HCT116 (cell line): ENCODE data around the gene LAMB4.

Experiments used
- ATF3 ChIP-seq: IDR thresholded peaks from 2 replicates; pipeline ENCODE4 v1.6.1; 2012
- CEBPB ChIP-seq: IDR thresholded peaks from 2 replicates; pipeline ENCODE4 v1.6.1; 2012; ENCODE audit warnings: low read depth
- CTCF ChIP-seq, 3 experiments: fragments of 200-600 bp in 1 of 3; sonication (generic) in 1 of 3; IDR thresholded peaks in 2 of 3; conservative IDR thresholded peaks in 1 of 3; 2 replicates each; pipeline ENCODE4 v1.5.1; 2012 to 2017; ENCODE audit warnings: low read depth in 2 of 3, low read length in 2 of 3, antibody characterized with exemption in 1 of 3, borderline replicate concordance in 1 of 3, control low read depth in 1 of 3, mild to moderate bottlenecking in 1 of 3, mixed read lengths in 1 of 3, mixed run types in 1 of 3, moderate library complexity in 1 of 3; ENCODE audit not compliant: insufficient read depth in 1 of 3
- EGR1 ChIP-seq: IDR thresholded peaks from 2 replicates; pipeline ENCODE4 v1.6.1; 2012; ENCODE audit warnings: low read depth
- EZH2 ChIP-seq: fragments of 200-600 bp; sonication (generic); IDR thresholded peaks from 2 replicates; pipeline ENCODE4 v1.6.1; 2017; ENCODE audit warnings: antibody characterized with exemption, mixed run types
- JUND ChIP-seq: IDR thresholded peaks from 2 replicates; pipeline ENCODE4 v1.6.1; 2012
- MAX ChIP-seq: IDR thresholded peaks from 2 replicates; pipeline ENCODE4 v1.6.1; 2012
- POLR2A ChIP-seq: IDR thresholded peaks from 2 replicates; pipeline ENCODE4 v1.7.0; 2011; ENCODE audit warnings: borderline replicate concordance; ENCODE audit not compliant: insufficient read depth, insufficient read length; ENCODE audit errors: extremely low read depth
- REST ChIP-seq: IDR thresholded peaks from 2 replicates; pipeline ENCODE4 v1.6.1; 2012; ENCODE audit warnings: low read depth
- SIN3A ChIP-seq: IDR thresholded peaks from 2 replicates; pipeline ENCODE4 v1.6.1; 2012; ENCODE audit warnings: low read depth
- SP1 ChIP-seq: IDR thresholded peaks from 2 replicates; pipeline ENCODE4 v1.6.1; 2012; ENCODE audit warnings: low read depth
- SRF ChIP-seq: IDR thresholded peaks from 2 replicates; pipeline ENCODE4 v1.6.1; 2012; ENCODE audit warnings: low read depth
- YY1 ChIP-seq: IDR thresholded peaks from 2 replicates; pipeline ENCODE4 v1.6.1; 2011; ENCODE audit warnings: low read length, low read depth, moderate library complexity, mild to moderate bottlenecking; ENCODE audit not compliant: insufficient replicate concordance; ENCODE audit errors: extremely low read depth
- ZNF274 ChIP-seq: fragments of 200-500 bp; sonication (Bioruptor generic); IDR thresholded peaks from 2 replicates; pipeline ENCODE4 v1.6.1; 2014; ENCODE audit warnings: mild to moderate bottlenecking, low read depth, low read length, inconsistent platforms

GRCh38 chr7:108118959-108119358, 11.2 kb downstream of the LAMB4 start:
- TF ChIP-seq SIN3A: no peak
- no peak for TF ChIP-seq EGR1
- no peak for TF ChIP-seq REST
- TF ChIP-seq SRF: no peak
- TF ChIP-seq JUND: no peak
- no peak for TF ChIP-seq MAX
- TF ChIP-seq POLR2A: no peak
- TF ChIP-seq CTCF (IDR thresholded peaks at IDR 0.05 in 2 of 3, conservative IDR thresholded peaks at IDR 0.05 in 1 of 3; ENCODE audit: borderline replicate concordance in 1 of 3, insufficient read depth in 1 of 3, low read depth in 2 of 3, low read length in 2 of 3): peak in 2 of 3 experiments; percentile 22 to 45; a peak in 2 of 6 replicates
- no peak for TF ChIP-seq EZH2
- TF ChIP-seq SP1: no peak
- TF ChIP-seq ZNF274: no peak
- TF ChIP-seq CEBPB: no peak
- no peak for TF ChIP-seq YY1
- no peak for TF ChIP-seq ATF3
